GM23338 (cell line): ENCODE data around the gene FAM149B1. TPM values are rescaled to one million over a fixed set of nuclear protein-coding genes. Genes with fewer than 3 reads are reported as not detected.

Experiments used
- ATAC-seq: fragments of 200-7000 bp; cut with Tn5 transposase; 3 replicates; pipeline ENCODE4 v1.9.1; 2020
- DNase-seq: peaks from one replicate; pipeline ENCODE4 v3.0.0-alpha.2; 2015; ENCODE audit warnings: low spot score
- H2AFZ ChIP-seq: fragments of 200-600 bp; sonication (generic); 2 replicates; pipeline ENCODE4 v1.8.0; 2016; ENCODE audit warnings: antibody characterized with exemption, mild to moderate bottlenecking, moderate library complexity
- H3F3A ChIP-seq: fragments of 200-600 bp; sonication (generic); replicated peaks from 2 replicates; pipeline ENCODE4 v1.8.0; 2017; ENCODE audit warnings: antibody characterized with exemption, mixed run types, low read depth
- H3K27ac ChIP-seq: fragments of 200-600 bp; sonication (generic); 2 replicates; pipeline ENCODE4 v1.6.1; 2016; ENCODE audit warnings: low read depth
- H3K27me3 ChIP-seq: fragments of 200-600 bp; sonication (generic); 2 replicates; pipeline ENCODE4 v1.8.0; 2016; ENCODE audit warnings: mild to moderate bottlenecking, mixed run types, moderate library complexity; ENCODE audit not compliant: insufficient read depth
- H3K36me3 ChIP-seq: fragments of 200-600 bp; sonication (generic); 2 replicates; pipeline ENCODE4 v1.8.0; 2016; ENCODE audit warnings: mild to moderate bottlenecking; ENCODE audit not compliant: insufficient read depth
- H3K4me1 ChIP-seq: fragments of 200-600 bp; sonication (generic); 2 replicates; pipeline ENCODE4 v1.8.0; 2016; ENCODE audit warnings: mild to moderate bottlenecking, moderate library complexity; ENCODE audit not compliant: insufficient read depth
- H3K4me2 ChIP-seq: fragments of 200-600 bp; sonication (generic); 2 replicates; pipeline ENCODE4 v1.7.1; 2017; ENCODE audit warnings: mixed run types
- H3K4me3 ChIP-seq: fragments of 200-600 bp; sonication (generic); 2 replicates; pipeline ENCODE4 v1.6.1; 2016; ENCODE audit warnings: mixed run types
- H3K79me2 ChIP-seq: fragments of 200-600 bp; sonication (generic); replicated peaks from 2 replicates; pipeline ENCODE4 v1.8.0; 2017; ENCODE audit warnings: mild to moderate bottlenecking; ENCODE audit not compliant: insufficient read depth
- H3K9me2 ChIP-seq: fragments of 200-600 bp; sonication (generic); 2 replicates; pipeline ENCODE4 v1.8.0; 2017; ENCODE audit not compliant: insufficient read depth
- H4K20me1 ChIP-seq: fragments of 200-600 bp; sonication (generic); replicated peaks from 2 replicates; pipeline ENCODE4 v1.8.0; 2017; ENCODE audit warnings: mild to moderate bottlenecking; ENCODE audit not compliant: insufficient read depth
- H3K27ac Mint-ChIP-seq: 2 replicates; pipeline ENCODE4 v1.8.0; 2020; ENCODE audit warnings: inconsistent platforms, mild to moderate bottlenecking, moderate library complexity, mixed read lengths
- H3K27me3 Mint-ChIP-seq: 3 replicates; pipeline ENCODE4 v1.8.0; 2022; ENCODE audit warnings: low read depth, mild to moderate bottlenecking, moderate library complexity, mixed read lengths, inconsistent platforms; ENCODE audit not compliant: insufficient read depth, poor library complexity
- H3K36me3 Mint-ChIP-seq: 3 replicates; pipeline ENCODE4 v1.8.0; 2021; ENCODE audit warnings: low read depth, mild to moderate bottlenecking, inconsistent platforms, moderate library complexity, mixed read lengths
- H3K4me1 Mint-ChIP-seq: 3 replicates; pipeline ENCODE4 v1.8.0; 2020; ENCODE audit warnings: mild to moderate bottlenecking, inconsistent platforms, mixed read lengths
- H3K4me3 Mint-ChIP-seq: 3 replicates; pipeline ENCODE4 v1.8.0; 2021; ENCODE audit warnings: moderate library complexity, mild to moderate bottlenecking, inconsistent platforms, mixed read lengths
- H3K9me3 Mint-ChIP-seq: 3 replicates; pipeline ENCODE4 v1.8.0; 2020; ENCODE audit warnings: moderate library complexity, mild to moderate bottlenecking, inconsistent platforms, mixed read lengths
- ETS1 ChIP-seq: IDR thresholded peaks from 2 replicates; pipeline ENCODE4 v1.6.1; 2016; ENCODE audit warnings: antibody characterized with exemption
- EZH2 ChIP-seq: fragments of 200-600 bp; sonication (generic); IDR thresholded peaks from one replicate; pipeline ENCODE4 v1.8.0; 2017; ENCODE audit warnings: antibody characterized with exemption, mild to moderate bottlenecking, low read depth; ENCODE audit not compliant: unreplicated experiment
- EZH2phosphoT487 ChIP-seq: fragments of 200-600 bp; sonication (generic); IDR thresholded peaks from one replicate; pipeline ENCODE4 v1.8.1; 2018; ENCODE audit warnings: antibody characterized with exemption; ENCODE audit not compliant: unreplicated experiment
- JUNB ChIP-seq: IDR thresholded peaks from one replicate; pipeline ENCODE4 v1.6.1; 2016; ENCODE audit warnings: antibody characterized with exemption; ENCODE audit not compliant: unreplicated experiment
- NANOG ChIP-seq: IDR thresholded peaks from 2 replicates; pipeline ENCODE4 v1.6.1; 2016; ENCODE audit warnings: antibody characterized with exemption, borderline replicate concordance
- POLR2AphosphoS5 ChIP-seq: IDR thresholded peaks from 2 replicates; pipeline ENCODE4 v1.6.1; 2016; ENCODE audit warnings: antibody characterized with exemption, low read depth
- REST ChIP-seq: IDR thresholded peaks from one replicate; pipeline ENCODE4 v1.6.1; 2018; ENCODE audit warnings: antibody characterized with exemption; ENCODE audit not compliant: unreplicated experiment
- STAT1 ChIP-seq: IDR thresholded peaks from one replicate; pipeline ENCODE4 v1.6.1; 2016; ENCODE audit warnings: antibody characterized with exemption; ENCODE audit not compliant: unreplicated experiment
- ZNF114 ChIP-seq: fragments of 250-450 bp; sonication (Bioruptor Pico); IDR thresholded peaks from 2 replicates; pipeline ENCODE4 v1.5.0; 2020; ENCODE audit warnings: mild to moderate bottlenecking, moderate library complexity
- ZNF331 ChIP-seq: fragments of 250-450 bp; sonication (Bioruptor Pico); IDR thresholded peaks from 2 replicates; pipeline ENCODE4 v1.5.0; 2020; ENCODE audit warnings: low read depth, mild to moderate bottlenecking, moderate library complexity
- ZNF462 ChIP-seq: fragments of 250-450 bp; sonication (Bioruptor Pico); IDR thresholded peaks from 2 replicates; pipeline ENCODE4 v1.5.0; 2020; ENCODE audit warnings: mild to moderate bottlenecking, moderate library complexity
- polyA plus RNA-seq: library from polyadenylated mRNA; unstranded; fragments of >200 nt; fragmentation: Nextera tagmentation; extraction: Ambion mirVana; gene quantifications from 2 replicates; pipeline ENCODE4 v1.2.1, GENCODE V29; 2016
- total RNA-seq: library from RNA; depleted of rRNA; stranded (reverse); fragments of >200 nt; shearing (Covaris generic); gene quantifications from 2 replicates; pipeline ENCODE4 v1.2.3, GENCODE V29; 2014

The FAM149B1 gene
- total and polyA plus RNA-seq, 2 experiments from 2014 or later: 11.2 to 19.3 TPM

GRCh38 chr10:73168465-73168803, 515 bp downstream of the FAM149B1 start:
- Mint-ChIP-seq H3K9me3 (no peaks in the 10 kb centered on the region; the same call in 2 of the 3 replicates), H3K36me3 (peaks cover 4% of the 10 kb centered on the region; the same call in 2 of the 3 replicates), H3K4me3 (peak overlapping the region; percentile 100), H3K27me3 (no peaks in the 10 kb centered on the region), H3K27ac (peak overlapping the region; percentile 96), H3K4me1 (peaks cover 9% of the 10 kb centered on the region; the same call in 2 of the 3 replicates)
- Histone ChIP-seq H3K4me3 (peak overlapping the region; percentile 89), H3K36me3 (peaks cover 8% of the 10 kb centered on the region; the same call in 1 of the 2 replicates), H3K79me2 (peaks cover 56% of the 10 kb centered on the region), H3K4me1 (0 out of 2 replicates have a peak, but pooled peaks cover 6% of the 10 kb centered on the region), H3K27me3 (no peaks in the 10 kb centered on the region), H4K20me1 (peaks cover 2% of the 10 kb centered on the region; the same call in 1 of the 2 replicates), H3K27ac (peak overlapping the region; percentile 93), H3F3A (peaks cover 4% of the 10 kb centered on the region; the same call in 1 of the 2 replicates), H2AFZ (peak overlapping the region; percentile 19; the same call in 1 of the 2 replicates), H3K9me2 (no peaks in the 10 kb centered on the region), H3K4me2 (peak overlapping the region; percentile 87)
- ATAC-seq: no peak
- no peak for TF ChIP-seq ZNF114 (CRISPR knock-in tag)
- TF ChIP-seq ZNF331 (CRISPR knock-in tag): no peak
- no peak for TF ChIP-seq JUNB
- TF ChIP-seq POLR2AphosphoS5: no peak
- no peak for TF ChIP-seq ETS1
- no peak for TF ChIP-seq EZH2phosphoT487
- TF ChIP-seq EZH2: no peak
- no peak for TF ChIP-seq NANOG
- no peak for TF ChIP-seq ZNF462 (CRISPR knock-in tag)
- no peak for TF ChIP-seq REST
- TF ChIP-seq STAT1: no peak
- DNase-seq: no peak
